CD4-positive, alpha-beta T cell (primary cell): ENCODE data around the gene DES. TPM values are rescaled to one million over a fixed set of nuclear protein-coding genes. Genes with fewer than 3 reads are reported as not detected.

ENCODE experiments used
- ATAC-seq: fragments of 200-7000 bp; cut with Tn5 transposase; one replicate; pipeline ENCODE4 v1.10.0; 2022; ENCODE audit warnings: mild to moderate bottlenecking; ENCODE audit not compliant: poor library complexity
- CTCF ChIA-PET: fragments of 350-600 bp; sonication (Branson Sonifier 250); formaldehyde crosslinking; loops from one replicate; lab custom pipeline; 2021; ENCODE audit warnings: antibody characterized with exemption, inconsistent platforms; lab: Charles Lee
- POLR2A ChIA-PET: fragments of 350-600 bp; sonication (Branson Sonifier 250); formaldehyde crosslinking; loops from one replicate; lab custom pipeline; 2021; ENCODE audit warnings: antibody characterized with exemption, inconsistent platforms; lab: Charles Lee
- DNase-seq, 14 experiments: peaks; one replicate each; pipeline ENCODE4 v3.0.0-alpha.2; 2013 to 2020; ENCODE audit warnings: mixed read lengths in 2 of 14
- H3K27ac ChIP-seq, 2 donors: one replicate each; pipeline versions ENCODE4 v1.5.1 to v1.7.0; 2013; ENCODE audit warnings: low read length in 2 of 2, low read depth in 1 of 2, mild to moderate bottlenecking in 1 of 2
- H3K27me3 ChIP-seq, 2 experiments: 1 replicate in 1 of 2; 2 replicates in 1 of 2; pipeline versions ENCODE4 v1.6.1 to v1.7.0; 2013; ENCODE audit warnings: low read length in 2 of 2, control low read depth in 1 of 2, mild to moderate bottlenecking in 1 of 2, moderate library complexity in 1 of 2; ENCODE audit not compliant: insufficient read depth in 2 of 2, control insufficient read depth in 1 of 2
- H3K36me3 ChIP-seq: one replicate; pipeline ENCODE4 v1.6.1; 2013; ENCODE audit warnings: low read length, control low read depth; ENCODE audit not compliant: insufficient read depth
- H3K4me1 ChIP-seq: one replicate; pipeline ENCODE4 v1.6.1; 2013; ENCODE audit warnings: low read length, control low read depth; ENCODE audit not compliant: insufficient read depth
- H3K4me3 ChIP-seq: one replicate; pipeline ENCODE4 v1.5.1; 2013; ENCODE audit warnings: mild to moderate bottlenecking, low read length, moderate library complexity
- H3K9me3 ChIP-seq, 2 experiments: 1 replicate in 1 of 2; 2 replicates in 1 of 2; pipeline versions ENCODE4 v1.6.1 to v1.7.0; 2013; ENCODE audit warnings: low read length in 2 of 2, mild to moderate bottlenecking in 2 of 2, control low read depth in 1 of 2, moderate library complexity in 1 of 2; ENCODE audit not compliant: control insufficient read depth in 1 of 2, insufficient read depth in 1 of 2
- H3K27ac Mint-ChIP-seq: one replicate; pipeline ENCODE4 v1.8.0; 2020; ENCODE audit warnings: mixed read lengths
- H3K27me3 Mint-ChIP-seq: one replicate; pipeline ENCODE4 v1.8.0; 2021; ENCODE audit warnings: mixed read lengths
- H3K36me3 Mint-ChIP-seq: one replicate; pipeline ENCODE4 v1.8.0; 2021; ENCODE audit warnings: low read depth, mixed read lengths
- H3K4me1 Mint-ChIP-seq: one replicate; pipeline ENCODE4 v1.8.0; 2021; ENCODE audit warnings: low read depth, mixed read lengths
- H3K4me3 Mint-ChIP-seq: one replicate; pipeline ENCODE4 v1.8.0; 2020; ENCODE audit warnings: mild to moderate bottlenecking, mixed read lengths
- H3K9me3 Mint-ChIP-seq: one replicate; pipeline ENCODE4 v1.8.0; 2020; ENCODE audit warnings: mixed read lengths
- intact Hi-C, 2 experiments: fragments of 100-400 bp; cut with DNase I in 1 of 2; cut with micrococcal nuclease in 1 of 2; formaldehyde crosslinking; loops; one replicate each; pipeline versions ENCODE4 v1.15.1 to v1.9.0; 2023 to 2025; cut with DNase I, micrococcal nuclease
- total RNA-seq, 174 experiments: library from RNA in 2 of 174; stranded (reverse) in 2 of 174; gene quantifications; one replicate each; pipeline ENCODE4 v1.2.3 and lab custom pipeline; 2021 to 2026
- TF ChIP-seq, protein P1 (sequence below): fragments of 200-600 bp; IDR thresholded peaks from one replicate; pipeline ENCODE4 v1.8.0; 2022; ENCODE audit warnings: antibody characterized with exemption, mild to moderate bottlenecking

Gene DES
- total RNA-seq, 2 experiments from 2014 or later: not detected

- POLR2A ChIA-PET: no interaction called here
- no peaks in the 10 kb centered on the region for H3K36me3 ChIP-seq
- TF ChIP-seq, protein P1, sequence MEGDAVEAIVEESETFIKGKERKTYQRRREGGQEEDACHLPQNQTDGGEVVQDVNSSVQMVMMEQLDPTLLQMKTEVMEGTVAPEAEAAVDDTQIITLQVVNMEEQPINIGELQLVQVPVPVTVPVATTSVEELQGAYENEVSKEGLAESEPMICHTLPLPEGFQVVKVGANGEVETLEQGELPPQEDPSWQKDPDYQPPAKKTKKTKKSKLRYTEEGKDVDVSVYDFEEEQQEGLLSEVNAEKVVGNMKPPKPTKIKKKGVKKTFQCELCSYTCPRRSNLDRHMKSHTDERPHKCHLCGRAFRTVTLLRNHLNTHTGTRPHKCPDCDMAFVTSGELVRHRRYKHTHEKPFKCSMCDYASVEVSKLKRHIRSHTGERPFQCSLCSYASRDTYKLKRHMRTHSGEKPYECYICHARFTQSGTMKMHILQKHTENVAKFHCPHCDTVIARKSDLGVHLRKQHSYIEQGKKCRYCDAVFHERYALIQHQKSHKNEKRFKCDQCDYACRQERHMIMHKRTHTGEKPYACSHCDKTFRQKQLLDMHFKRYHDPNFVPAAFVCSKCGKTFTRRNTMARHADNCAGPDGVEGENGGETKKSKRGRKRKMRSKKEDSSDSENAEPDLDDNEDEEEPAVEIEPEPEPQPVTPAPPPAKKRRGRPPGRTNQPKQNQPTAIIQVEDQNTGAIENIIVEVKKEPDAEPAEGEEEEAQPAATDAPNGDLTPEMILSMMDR: no peak
Measured at GRCh38 chr2:219408204-219408603, 10.0 kb upstream of the DES start.

GRCh38 chr2:219408631-219409030, 9.5 kb upstream of the DES start:
- Histone ChIP-seq H3K27me3 (peaks cover 5 to 11% of the 10 kb centered on the region in 2 experiments), H3K4me3 (no peak overlapping the region), H3K36me3 (no peaks in the 10 kb centered on the region), H3K27ac (no peak overlapping the region), H3K4me1 (no peaks in the 10 kb centered on the region), H3K9me3 (peaks cover 6 to 7% of the 10 kb centered on the region in 2 experiments)
- ATAC-seq (no peak), DNase-seq (no peak)
- TF ChIP-seq, protein P1: no peak
- Mint-ChIP-seq H3K27ac (no peak overlapping the region), H3K9me3 (no peaks in the 10 kb centered on the region), H3K27me3 (peaks cover 39% of the 10 kb centered on the region), H3K36me3 (no peaks in the 10 kb centered on the region), H3K4me3 (no peak overlapping the region), H3K4me1 (no peaks in the 10 kb centered on the region)
- intact Hi-C loops: loop anchor here in 1 of 2 experiments (10.0 kb wide), 1 partner anchor 236 kb away; no protein-coding TSS in a partner anchor
- ChIA-PET POLR2A (no interaction called here), CTCF (no interaction called here)

More at GRCh38 chr2:219408204-219408603, 10.0 kb upstream of the DES start:
- H3K36me3 Mint-ChIP-seq: no peaks in the 10 kb centered on the region
- DNase-seq (no peak), ATAC-seq (no peak)
- no peak overlapping the region for H3K27ac Mint-ChIP-seq
- no peaks in the 10 kb centered on the region for H3K4me1 Mint-ChIP-seq
- intact Hi-C loops: loop anchor here in 1 of 2 experiments (10.0 kb wide), 1 partner anchor 237 kb away; no protein-coding TSS in a partner anchor
- no peaks in the 10 kb centered on the region for H3K9me3 Mint-ChIP-seq
- H3K4me3 Mint-ChIP-seq: no peak overlapping the region
- peaks cover 35% of the 10 kb centered on the region for H3K27me3 Mint-ChIP-seq
- H3K4me3 ChIP-seq: no peak overlapping the region
- peaks cover 3 to 9% of the 10 kb centered on the region in 2 experiments for H3K27me3 ChIP-seq
- CTCF ChIA-PET: no interaction called here
- H3K4me1 ChIP-seq: no peaks in the 10 kb centered on the region
- H3K9me3 ChIP-seq: peaks cover 5 to 7% of the 10 kb centered on the region in 2 experiments
- H3K27ac ChIP-seq: no peak overlapping the region

DNA sequence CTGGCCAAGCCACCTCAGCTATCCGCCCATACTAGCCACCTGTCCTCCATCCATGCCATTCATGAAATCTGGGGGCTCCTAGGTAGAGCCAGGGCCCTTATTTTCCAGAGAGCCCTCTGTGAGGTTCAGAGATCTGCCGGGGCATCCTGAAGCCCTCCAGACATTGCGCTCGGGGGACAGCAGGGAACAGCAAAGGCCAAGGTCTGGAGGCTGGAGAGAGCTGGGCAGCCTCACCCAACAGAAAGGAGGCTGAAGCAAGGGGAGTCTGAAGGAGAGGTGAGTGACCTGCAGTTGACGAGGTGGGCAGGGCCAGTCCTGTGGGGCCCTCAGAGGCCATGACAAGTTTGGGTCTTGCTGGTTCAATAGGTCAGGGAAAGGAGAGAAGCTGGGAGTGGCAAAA, 8.6 kb upstream of the DES start:
- Histone ChIP-seq H3K4me3 (no peak overlapping the region), H3K27ac (no peak overlapping the region), H3K9me3 (peaks cover 6 to 7% of the 10 kb centered on the region in 2 experiments), H3K27me3 (peaks cover 8 to 11% of the 10 kb centered on the region in 2 experiments), H3K4me1 (no peaks in the 10 kb centered on the region), H3K36me3 (no peaks in the 10 kb centered on the region)
- POLR2A ChIA-PET: no interaction called here
- H3K27me3 Mint-ChIP-seq: peaks cover 41% of the 10 kb centered on the region
- no peaks in the 10 kb centered on the region for H3K36me3 Mint-ChIP-seq
- H3K9me3 Mint-ChIP-seq: no peaks in the 10 kb centered on the region
- H3K4me1 Mint-ChIP-seq: no peaks in the 10 kb centered on the region
- H3K27ac Mint-ChIP-seq: no peak overlapping the region
- no peak for ATAC-seq
- intact Hi-C loops: loop anchor here in 1 of 2 experiments (10.0 kb wide), 1 partner anchor 235 kb away; no protein-coding TSS in a partner anchor
- CTCF ChIA-PET: no interaction called here
- TF ChIP-seq, protein P1: no peak
- DNase-seq: no peak
- no peak overlapping the region for H3K4me3 Mint-ChIP-seq
